ENCODE measurements around the gene TTC4. TPM values are rescaled to one million over a fixed set of nuclear protein-coding genes. Genes with fewer than 3 reads are reported as not detected.
A peak's percentile ranks its signal among the peaks of the same experiment; 100 is the strongest.

Gene TTC4
- total and polyA plus RNA-seq, 11 donors, result 9.5 to 24.1 (median 15.2) TPM

DNA sequence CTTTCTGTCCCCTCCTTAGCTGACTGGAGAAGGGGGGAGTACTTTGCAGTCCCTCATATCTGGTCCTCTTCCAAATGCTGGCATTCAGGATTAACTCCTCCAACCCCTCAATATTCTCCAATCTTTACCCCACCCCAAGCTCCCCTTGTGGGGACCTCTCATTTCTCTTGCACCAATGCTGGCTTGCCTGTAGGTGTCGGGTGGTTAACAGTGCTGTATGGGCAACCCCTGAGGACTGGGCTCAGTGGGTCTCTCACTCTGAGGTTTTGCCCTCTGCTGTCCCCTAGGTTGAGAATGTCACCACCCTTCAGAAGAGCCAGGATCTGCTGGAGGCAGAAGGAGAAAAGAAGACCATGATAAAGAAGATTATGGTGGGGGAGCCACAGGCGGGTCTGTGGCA, 47.1 kb upstream of the TTC4 start:
- Histone ChIP-seq H3K9me3 (peaks cover 0 to 1% (median 0%) of the 10 kb centered on the region in 12 donors), H3K4me3 (no peak overlapping the region), H3K36me3 (peaks cover 0 to 9% (median 0%) of the 10 kb centered on the region in 9 donors), H3K4me1 (peaks cover 0 to 5% (median 0%) of the 10 kb centered on the region in 12 donors), H3K27me3 (no peaks in the 10 kb centered on the region), H3K27ac (no peak overlapping the region)
- ATAC-seq (no peak), DNase-seq (no peak)
- intact Hi-C loops (cut with DNase I), result no loop called here
- no peak for TF ChIP-seq POLR2A (IDR thresholded peaks at IDR 0.05)
- TF ChIP-seq, protein P1, sequence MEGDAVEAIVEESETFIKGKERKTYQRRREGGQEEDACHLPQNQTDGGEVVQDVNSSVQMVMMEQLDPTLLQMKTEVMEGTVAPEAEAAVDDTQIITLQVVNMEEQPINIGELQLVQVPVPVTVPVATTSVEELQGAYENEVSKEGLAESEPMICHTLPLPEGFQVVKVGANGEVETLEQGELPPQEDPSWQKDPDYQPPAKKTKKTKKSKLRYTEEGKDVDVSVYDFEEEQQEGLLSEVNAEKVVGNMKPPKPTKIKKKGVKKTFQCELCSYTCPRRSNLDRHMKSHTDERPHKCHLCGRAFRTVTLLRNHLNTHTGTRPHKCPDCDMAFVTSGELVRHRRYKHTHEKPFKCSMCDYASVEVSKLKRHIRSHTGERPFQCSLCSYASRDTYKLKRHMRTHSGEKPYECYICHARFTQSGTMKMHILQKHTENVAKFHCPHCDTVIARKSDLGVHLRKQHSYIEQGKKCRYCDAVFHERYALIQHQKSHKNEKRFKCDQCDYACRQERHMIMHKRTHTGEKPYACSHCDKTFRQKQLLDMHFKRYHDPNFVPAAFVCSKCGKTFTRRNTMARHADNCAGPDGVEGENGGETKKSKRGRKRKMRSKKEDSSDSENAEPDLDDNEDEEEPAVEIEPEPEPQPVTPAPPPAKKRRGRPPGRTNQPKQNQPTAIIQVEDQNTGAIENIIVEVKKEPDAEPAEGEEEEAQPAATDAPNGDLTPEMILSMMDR (IDR thresholded peaks at IDR 0.05), result no peak
- WGBS, 4 donors, result 83 to 89% (median 85%) methylated on average over 2 of the region's 2 CpGs

DNA sequence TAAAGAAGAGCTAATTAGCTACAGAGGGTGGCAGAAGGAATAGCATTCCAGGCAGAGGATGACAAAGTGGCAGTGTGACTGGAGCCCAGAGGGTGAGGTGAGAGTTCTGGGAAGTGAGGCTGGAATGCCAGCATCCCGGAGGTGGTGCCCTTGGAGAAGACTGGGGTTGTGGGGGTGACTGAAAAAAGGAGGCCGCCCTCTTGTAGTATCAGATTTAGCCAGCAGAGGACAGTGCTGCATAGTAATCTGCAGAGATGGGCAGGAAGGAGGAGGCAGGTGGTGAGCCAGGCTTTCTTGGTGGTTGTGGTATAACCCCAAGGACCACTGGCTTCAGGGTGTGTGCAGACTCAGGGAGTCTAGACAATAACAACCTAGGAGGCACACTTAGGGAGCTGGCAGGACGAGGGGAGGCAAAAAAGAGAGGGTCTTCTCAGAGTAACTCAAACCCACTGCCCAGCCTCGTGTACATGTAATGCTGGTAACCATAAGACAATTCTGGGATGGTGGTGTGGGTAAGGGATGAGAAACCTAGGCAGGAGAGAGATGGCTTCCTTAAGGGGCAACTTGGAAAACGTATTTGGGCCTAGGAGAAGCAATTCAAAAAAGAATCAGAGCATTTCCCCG, 43.6 kb upstream of the TTC4 start:
- DNase-seq (no peak), ATAC-seq (peak in 2 of 4 donors; percentile 26 to 35)
- Histone ChIP-seq H3K36me3 (peaks cover 0 to 9% (median 0%) of the 10 kb centered on the region in 9 donors), H3K4me3 (no peak overlapping the region), H3K9me3 (peaks cover 0 to 7% (median 0%) of the 10 kb centered on the region in 12 donors), H3K27me3 (no peaks in the 10 kb centered on the region), H3K27ac (no peak overlapping the region), H3K4me1 (no peaks in the 10 kb centered on the region)
- intact Hi-C loops (cut with DNase I), result loop anchor here in 4 of 10 donors (5.0 to 10.0 kb wide), 3 partner anchors 135 to 143 kb away; a partner anchor contains a TSS
- TF ChIP-seq, protein P1 (IDR thresholded peaks at IDR 0.05), result peak; percentile 23 to 65 (median 52)
- no peak for TF ChIP-seq POLR2A (IDR thresholded peaks at IDR 0.05)
- WGBS, 4 donors, result 52 to 59% (median 56%) methylated on average over 6 of the region's 6 CpGs

DNA sequence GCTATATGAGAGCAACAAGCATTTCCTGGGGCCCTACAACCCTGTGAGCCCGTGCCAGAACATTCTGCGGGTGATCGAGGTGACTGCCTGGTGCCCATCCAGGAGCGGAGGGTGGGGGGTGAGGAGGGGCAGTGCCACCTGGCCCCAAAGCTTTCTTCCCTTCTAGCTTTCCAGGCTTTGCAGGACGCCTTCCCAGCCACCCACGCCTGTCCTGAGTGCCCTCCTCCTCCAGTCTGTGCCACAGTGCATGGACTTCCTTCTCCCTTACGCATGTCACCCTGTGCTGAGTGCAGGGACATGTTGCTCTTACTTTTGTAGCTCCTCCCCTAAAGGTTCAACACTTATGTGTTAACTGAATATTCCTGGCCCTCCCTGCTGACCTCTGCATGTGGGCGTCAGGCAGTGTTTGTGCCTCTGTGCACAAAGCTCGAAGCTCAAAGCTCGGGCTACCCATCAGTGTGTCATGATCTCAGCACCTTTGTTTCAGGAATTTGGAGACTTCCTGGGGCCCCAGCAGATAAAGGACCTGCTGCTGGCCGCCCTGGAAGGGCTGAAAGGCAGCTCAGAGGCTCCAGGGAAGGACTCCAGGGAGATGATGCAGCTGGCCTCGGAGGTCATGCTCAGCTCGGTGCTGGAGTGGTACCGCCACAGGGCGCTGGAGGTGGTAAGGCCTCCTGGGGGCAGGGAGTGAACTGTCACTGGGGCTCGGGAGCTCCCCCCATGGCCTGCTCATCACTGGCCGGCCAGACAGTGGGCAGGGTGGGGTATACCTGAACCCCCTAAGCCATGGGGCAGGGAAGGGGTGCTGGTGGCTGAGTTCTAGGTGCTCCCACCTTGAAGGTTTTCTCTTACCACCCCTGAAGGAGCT, 36.7 kb upstream of the TTC4 start:
- intact Hi-C loops (cut with DNase I), result loop anchor here in 2 of 10 donors (10.0 kb wide), 1 partner anchor 136 kb away; no protein-coding TSS in a partner anchor
- Histone ChIP-seq H3K27me3 (no peaks in the 10 kb centered on the region), H3K4me1 (no peaks in the 10 kb centered on the region), H3K9me3 (peaks cover 0 to 1% (median 0%) of the 10 kb centered on the region in 12 donors), H3K36me3 (peaks cover 0 to 20% (median 0%) of the 10 kb centered on the region in 9 donors), H3K27ac (no peak overlapping the region), H3K4me3 (no peak overlapping the region)
- ATAC-seq, result peak in 1 of 4 donors; percentile 12
- TF ChIP-seq POLR2A (IDR thresholded peaks at IDR 0.05), result no peak
- TF ChIP-seq, protein P1 (IDR thresholded peaks at IDR 0.05), result no peak
- WGBS, 4 donors, result 61 to 68% (median 62%) methylated on average over 13 to 17 of the region's 17 CpGs
- DNase-seq, result no peak

- intact Hi-C loops (cut with DNase I), result loop anchor here in 2 of 10 donors (10.0 kb wide), 1 partner anchor 135 kb away; no protein-coding TSS in a partner anchor
- no peak for ATAC-seq
- 72 to 88% (median 84%) methylated on average over 6 to 7 of the region's 7 CpGs for WGBS, 4 donors
- H3K4me3 ChIP-seq, result no peak overlapping the region
- no peak for DNase-seq
- TF ChIP-seq POLR2A (IDR thresholded peaks at IDR 0.05), result no peak
- TF ChIP-seq, protein P1 (IDR thresholded peaks at IDR 0.05), result no peak
- no peaks in the 10 kb centered on the region for H3K9me3 ChIP-seq
- no peaks in the 10 kb centered on the region for H3K4me1 ChIP-seq
- no peaks in the 10 kb centered on the region for H3K27me3 ChIP-seq
- H3K27ac ChIP-seq, result no peak overlapping the region
- peaks cover 0 to 20% (median 0%) of the 10 kb centered on the region in 9 donors for H3K36me3 ChIP-seq
These were observed 36.0 kb upstream of the TTC4 start for GRCh38 chr1:54679706-54680105.

All from heart left ventricle (tissue), 16 donors.